Iris pigment epithelial cell (primary cell): ENCODE results near the gene IPO9.
"Not testable (repeated sequence)": the region's sequence is repeated elsewhere in the genome, so short reads cannot be mapped to it uniquely, and the experiment has no call there.

Source experiments
- DNase-seq: peaks from one replicate; pipeline ENCODE4 v3.0.0-alpha.2; 2011; ENCODE audit warnings: low read depth

IPO9 gene

DNA sequence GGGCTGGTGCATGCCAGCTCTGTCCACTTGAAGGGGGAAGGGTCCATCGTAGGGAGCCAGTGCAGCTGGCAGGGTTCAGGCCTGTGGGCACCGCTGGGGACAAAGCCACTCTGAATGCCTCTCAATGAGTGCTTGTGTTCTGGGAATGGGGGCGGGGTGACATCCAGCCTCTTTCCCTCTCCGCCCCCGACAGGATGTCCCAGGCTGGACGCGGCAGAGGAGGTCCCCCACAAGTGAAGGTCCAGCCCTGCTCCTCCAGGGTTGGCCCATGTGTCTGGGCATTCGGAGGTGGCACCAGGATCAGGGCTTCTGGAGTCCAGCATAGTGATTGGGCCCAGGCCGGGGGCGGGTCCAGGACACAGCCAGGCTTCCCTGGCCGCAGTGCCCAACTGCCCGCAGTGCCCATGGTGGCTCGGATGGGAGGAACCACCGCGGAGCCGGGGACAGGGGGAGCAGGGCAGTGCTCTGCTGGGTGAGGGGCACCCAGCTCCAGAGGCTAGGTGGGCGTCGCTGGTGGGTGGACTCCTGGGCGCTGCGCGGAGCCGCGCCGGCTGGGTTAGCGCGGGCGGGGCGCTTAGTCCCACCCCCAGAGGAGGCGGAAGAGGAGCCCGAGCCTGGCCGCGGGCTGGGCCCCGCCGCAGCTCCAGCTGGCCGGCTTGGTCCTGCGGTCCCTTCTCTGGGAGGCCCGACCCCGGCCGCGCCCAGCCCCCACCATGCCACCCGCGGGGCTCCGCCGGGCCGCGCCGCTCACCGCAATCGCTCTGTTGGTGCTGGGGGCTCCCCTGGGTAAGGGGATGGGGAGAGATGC, 59.5 kb downstream of the IPO9 start, which contains the start of gene SHISA4:
Gene SHISA4, plus strand, starts transcription at position 617 of the 808 bp plus-strand sequence. Its CDS starts 97 bp downstream, at position 714.
- DNase-seq = peak; percentile 37

DNA sequence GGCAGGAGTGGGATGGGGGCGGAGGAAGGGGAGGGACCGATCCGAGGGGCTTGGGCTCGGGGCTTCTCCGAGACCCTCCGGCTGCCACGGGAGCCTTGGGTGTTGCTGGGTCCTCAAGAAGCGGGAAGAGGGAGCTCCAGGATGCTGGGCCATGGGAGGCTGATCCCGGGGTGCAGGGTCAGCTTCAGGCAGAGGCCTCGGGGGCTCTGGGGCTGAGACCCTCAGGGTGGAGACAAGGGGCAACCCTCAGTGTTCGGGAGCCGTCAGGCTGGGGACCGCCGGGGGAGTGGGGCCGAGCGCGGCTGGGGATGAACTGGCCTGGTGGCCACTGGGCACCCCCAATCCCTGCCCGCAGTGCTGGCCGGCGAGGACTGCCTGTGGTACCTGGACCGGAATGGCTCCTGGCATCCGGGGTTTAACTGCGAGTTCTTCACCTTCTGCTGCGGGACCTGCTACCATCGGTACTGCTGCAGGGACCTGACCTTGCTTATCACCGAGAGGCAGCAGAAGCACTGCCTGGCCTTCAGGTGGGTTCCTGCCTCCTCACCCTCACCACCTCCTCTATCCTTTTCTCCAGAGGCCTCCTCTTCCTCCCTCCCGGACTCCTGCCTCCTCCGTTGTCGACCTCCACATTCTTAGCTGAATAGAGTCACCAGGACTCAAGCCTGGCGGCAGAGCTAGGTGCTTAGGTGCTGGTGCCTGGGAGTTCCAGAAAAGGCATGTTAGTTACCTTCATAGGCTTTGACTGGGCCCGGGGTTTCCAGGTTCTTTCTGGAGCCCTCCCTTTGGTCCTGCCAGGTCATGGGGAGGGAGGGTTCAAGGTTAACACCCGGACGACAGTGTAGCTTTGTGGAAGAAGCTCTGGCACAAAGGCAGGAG, 60.4 kb downstream of the IPO9 start:
- DNase-seq = no peak

DNA sequence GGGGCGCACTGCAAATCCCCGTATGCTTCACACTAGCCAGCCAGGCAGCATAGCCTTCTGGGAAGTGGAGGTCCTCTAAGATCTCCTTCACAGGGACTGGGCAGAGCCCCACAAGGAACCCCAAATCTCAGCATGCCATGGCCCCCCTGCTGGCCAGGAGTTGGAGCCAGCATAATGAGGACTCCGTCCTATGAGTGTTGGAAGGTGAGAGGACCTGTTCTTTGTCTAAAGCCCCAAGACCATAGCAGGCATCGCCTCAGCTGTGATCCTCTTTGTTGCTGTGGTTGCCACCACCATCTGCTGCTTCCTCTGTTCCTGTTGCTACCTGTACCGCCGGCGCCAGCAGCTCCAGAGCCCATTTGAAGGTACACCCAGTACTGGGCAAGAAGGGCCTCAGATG, 61.3 kb downstream of the IPO9 start:
- DNase-seq = no peak

DNA sequence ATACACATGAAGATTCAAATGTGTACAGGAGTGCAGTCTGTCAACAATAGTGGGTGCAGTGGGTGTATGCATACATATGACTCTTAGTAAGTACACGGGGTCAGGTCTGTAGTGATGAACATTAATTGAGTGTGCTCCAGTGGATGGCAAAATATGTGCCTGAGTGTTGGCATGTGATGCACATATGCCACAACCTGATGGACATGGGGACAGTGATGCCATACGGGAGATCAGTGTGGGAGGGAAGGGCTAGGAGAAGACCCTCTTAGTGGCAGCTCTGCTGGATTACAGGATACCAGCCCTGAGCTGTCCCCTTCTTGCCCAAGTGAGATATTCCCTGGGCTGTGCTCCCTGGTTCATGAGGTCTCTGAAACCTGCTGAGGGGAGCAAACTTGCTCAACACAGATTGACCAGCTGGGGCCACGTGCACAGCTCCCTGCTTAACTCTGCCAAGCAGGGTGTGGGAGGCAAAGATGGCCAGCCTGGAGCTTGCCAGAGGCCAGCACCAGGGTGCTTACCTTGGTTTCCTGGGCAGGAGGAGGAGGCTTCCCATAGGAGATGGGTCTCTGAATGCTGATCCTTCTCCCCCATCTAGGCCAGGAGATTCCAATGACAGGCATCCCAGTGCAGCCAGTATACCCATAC, 62.0 kb downstream of the IPO9 start:
- no peak for DNase-seq

DNA sequence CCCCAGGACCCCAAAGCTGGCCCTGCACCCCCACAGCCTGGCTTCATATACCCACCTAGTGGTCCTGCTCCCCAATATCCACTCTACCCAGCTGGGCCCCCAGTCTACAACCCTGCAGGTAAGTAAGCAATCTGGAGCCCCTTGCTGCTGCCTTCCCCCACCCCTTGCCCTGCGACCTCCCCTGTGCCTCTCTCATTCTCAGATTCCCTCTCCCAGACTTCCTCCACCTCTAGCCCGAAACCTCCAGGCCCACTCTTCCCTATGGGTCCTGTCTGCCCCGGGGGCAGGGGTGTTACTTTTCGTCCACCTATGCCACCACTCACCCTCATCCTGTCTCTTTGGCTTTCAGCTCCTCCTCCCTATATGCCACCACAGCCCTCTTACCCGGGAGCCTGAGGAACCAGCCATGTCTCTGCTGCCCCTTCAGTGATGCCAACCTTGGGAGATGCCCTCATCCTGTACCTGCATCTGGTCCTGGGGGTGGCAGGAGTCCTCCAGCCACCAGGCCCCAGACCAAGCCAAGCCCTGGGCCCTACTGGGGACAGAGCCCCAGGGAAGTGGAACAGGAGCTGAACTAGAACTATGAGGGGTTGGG, 62.6 kb downstream of the IPO9 start:
- DNase-seq = no peak

DNA sequence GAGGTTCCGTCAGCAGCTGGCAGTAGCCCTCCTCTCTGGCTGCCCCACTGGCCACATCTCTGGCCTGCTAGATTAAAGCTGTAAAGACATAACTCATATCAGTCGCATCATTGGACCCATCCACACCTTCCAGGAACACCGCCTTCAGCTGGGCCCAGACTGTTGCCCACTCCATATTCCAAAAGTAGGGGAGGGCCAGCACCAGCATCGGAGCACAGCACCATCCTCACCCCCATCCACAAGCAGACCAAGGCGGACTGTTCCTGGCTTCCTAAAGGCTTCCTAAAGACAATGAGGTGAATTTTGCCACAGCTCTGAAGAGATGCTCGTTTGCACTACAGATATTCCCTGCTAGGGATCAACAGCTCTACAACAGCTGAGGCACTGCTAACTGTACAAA, 63.3 kb downstream of the IPO9 start:
- no peak for DNase-seq

DNA sequence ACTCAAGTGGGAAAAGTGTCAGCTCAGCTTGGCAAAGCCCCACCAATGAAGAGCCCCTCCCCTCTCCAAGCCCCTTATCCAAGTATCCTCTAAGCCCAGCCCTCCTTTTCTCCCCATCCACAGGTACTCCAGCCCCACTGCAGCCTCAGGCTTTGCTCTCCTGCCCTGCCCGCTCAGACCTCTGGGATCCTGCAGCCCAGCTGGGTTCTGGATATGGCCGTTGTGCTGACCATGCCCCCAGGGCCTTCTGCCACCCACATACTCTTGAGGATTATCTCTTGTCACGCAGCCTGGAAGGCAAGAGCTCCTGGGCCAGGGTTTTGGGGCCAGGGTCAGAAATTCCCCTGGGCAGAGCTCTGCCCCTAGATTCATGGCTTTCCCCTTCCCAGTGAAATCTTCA, 64.5 kb downstream of the IPO9 start:
- DNase-seq = no peak

DNA sequence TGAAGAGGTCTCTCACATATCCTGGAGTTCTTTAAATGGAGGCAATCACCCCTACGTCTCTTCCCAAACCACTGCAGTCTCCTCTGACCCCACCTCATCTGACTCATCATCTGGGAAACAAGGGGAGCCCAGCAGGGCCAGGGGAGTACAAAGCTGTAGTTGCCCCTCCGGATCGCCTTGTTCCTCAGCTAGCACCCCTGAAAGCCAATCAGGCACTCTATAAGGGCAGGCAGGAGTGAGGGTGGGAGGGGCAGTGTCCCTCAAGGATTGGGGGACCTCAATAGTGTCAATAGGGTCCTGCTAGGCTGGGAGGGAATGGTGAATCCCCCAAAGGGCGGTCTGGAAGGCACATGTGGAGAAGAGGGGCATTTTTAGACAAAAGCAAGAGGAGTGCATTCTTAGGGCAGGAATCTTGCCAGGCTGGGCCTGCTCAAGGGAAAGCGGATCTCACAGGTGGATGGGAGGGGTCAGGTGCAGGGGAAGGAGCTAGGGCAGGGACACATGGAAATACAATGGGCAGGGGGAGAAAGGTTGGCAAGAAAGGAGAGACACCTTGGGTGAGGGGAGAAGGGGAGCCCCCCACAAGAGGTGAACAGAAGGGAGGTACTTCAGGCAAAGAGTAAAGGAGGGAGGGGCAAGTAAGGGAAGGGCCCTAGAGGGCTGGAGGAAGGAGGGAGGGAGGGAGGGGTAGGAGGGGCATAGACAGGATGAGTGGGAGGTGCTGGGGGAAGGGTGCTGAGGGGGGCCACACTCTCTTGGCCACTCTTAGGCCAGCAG, 65.6 kb downstream of the IPO9 start:
- no peak for DNase-seq

DNA sequence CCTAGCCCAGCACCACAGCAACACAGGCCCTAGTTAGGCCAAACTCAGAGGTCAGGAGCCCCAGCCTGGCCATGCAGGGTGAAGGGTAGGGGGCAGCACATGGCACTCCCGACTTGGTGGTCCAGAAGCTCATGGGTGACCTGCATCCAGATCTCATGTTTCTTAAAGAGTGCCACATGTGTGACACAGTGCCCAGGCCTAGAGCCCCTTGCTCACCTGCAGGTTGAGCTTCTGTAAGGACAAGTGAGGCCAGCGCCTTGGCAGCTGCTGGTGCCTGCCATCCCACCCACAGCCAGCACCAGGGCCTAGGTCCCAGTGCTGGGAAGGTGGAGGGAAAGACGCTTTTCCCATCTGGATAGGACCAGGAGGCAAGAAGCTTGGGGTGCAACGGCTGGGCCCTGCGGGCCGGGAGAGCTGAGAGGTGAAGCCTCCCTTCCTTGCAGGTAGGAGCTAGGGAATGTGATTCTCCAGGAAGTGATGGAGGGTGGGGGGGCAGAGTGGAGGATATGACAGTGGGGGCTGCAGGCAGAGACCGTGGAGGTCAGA, 66.2 kb downstream of the IPO9 start:
- no peak for DNase-seq

DNA sequence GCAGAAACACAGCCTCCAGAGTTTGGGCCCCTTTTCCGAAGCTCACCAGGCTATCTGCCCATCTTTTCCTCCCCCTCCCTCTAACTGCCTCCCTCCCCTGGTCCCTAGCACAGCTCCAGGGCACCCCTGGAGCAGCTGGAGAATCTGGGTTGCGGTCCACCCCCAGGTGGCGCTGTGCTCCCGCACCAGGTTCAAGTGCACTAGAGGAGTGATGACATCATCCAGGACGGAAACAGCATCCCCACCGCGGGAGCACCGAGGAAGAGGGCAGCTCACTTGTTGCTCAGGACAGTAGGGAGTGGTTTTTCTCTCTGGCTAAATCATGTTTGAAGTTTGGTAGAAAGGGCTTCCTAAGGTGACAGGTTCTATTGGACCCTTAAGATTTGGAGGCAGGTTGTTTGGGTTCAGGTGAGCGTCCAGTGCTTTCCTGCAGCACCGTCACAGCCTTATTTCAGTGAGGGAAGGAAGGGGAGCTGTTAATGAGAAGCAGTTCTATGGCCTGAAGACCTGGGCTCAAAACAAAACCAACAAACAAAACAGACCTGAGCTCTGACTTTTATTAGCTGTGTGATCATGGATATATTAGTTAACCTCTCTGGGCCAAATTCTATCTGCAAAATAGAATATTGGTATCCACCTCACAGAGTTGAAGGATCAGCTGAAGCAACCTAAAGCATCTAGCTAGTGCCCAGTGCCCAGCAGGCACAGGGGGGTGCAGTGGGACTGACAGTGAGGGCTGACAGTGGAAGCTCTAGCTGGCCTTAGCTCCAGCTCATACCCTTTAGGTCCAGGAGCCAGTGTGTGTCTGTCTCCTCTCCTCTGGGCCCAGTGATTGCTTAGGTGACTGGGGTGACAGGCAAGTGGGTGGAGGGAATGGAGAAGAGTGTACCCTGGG, 67.2 kb downstream of the IPO9 start:
- DNase-seq = peak; percentile 89

DNA sequence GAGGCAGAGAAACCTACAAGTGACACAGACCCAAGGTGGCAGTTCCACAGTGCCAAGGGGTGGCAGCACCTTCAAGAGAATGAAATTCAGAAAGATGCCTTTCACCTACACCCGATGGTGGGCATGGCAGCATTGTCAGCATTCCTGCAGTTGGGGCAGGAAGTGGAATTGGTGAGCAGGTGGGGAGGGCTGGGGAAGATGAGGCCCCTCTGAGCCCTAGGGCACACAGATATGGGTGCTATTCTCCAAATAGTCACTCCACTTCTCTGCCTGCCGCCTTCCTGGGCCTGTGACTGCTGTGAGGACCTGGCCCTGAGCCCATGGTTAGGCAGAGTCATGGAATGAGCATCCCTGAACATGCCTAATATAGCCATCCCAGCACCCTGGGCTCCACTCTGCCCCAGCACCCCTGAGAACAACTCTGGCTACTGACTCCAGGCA, 68.0 kb downstream of the IPO9 start:
- no peak for DNase-seq

DNA sequence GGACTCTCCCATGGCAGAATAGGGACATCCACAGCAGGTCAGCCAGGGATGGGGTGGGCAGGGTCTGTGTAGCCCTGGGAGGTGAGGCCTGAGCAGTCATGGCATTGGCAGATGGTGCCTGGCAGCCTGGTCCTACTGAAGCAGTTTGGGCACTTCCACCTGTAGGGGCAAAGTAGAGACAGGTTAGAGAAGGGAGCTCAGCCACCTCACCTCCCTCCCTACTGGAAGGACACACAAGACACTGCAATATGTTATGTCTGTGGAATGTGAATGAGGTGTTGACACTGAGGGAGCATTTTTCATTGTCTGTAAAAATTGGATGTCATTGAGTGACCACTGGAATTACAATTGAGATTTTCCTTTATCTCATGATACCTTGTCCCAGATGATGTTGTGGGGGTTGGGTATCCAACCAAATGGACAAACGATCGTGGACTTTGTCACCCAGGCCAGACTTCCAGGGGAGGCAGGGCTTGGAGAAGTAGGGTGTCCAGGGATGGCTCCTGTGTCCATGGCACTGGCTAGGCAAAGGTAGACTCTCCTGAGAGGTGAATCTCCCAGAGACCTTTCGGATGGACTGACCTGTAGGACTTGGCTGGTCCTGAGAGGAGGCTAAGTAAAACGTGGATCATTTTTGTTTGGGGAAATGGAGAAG, 69.4 kb downstream of the IPO9 start:
- no peak for DNase-seq

DNA sequence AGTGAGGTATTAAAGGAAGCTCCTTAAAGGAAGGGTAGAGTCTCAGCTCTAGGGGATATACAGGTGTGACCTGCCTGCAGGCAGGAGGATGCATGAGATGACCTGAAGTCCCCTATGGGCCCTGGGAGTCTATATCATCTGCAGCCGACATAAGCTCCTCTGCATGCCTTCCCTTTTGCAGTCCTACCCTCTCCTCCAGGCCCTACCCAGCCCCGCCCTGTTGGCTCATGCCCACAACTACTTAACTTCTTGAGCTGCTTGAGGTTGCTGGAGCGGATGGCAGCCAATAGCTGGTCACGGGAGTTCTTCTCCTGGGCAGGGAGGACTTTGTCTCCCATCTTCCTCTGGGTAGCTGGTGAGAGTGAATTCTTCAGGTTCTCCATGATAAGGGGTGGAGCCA, 70.0 kb downstream of the IPO9 start:
- no peak for DNase-seq

DNA sequence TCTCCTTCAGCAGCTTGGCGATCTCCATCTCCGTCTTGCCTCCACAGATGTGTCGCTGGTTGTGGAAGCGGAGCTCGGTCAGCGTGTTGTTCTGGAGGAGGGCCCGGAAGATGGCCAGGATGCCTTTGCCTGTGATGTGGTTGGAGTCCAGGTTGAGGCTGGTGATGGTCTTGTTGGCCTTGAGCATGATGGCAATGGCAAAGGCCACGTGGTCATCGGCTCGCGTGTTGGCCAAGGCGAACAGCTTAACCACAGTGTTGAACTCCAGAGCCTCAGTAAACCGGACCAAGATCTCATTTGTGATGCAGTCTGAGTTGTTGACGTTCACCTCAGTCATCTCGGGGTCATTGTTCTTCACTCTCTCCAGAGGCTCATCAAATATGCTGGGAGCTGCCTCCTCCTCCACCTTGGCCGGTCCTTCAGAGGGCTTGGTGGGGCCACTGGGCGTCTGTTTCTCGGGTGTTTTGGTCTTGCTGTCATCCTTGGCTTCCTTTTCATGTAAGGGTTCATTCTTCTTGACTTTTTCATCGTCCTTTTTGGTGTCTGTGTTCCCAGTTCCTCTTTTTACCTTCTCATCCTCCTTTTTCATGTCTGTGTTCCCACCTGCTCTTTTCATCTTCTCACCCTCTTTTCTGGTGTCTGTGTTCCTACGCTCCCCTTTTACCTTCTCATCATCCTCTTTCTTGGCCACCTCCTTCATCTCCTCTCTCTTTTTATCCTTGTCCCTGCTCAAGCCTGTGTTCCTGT, 70.9 kb downstream of the IPO9 start:
- no peak for DNase-seq

DNA sequence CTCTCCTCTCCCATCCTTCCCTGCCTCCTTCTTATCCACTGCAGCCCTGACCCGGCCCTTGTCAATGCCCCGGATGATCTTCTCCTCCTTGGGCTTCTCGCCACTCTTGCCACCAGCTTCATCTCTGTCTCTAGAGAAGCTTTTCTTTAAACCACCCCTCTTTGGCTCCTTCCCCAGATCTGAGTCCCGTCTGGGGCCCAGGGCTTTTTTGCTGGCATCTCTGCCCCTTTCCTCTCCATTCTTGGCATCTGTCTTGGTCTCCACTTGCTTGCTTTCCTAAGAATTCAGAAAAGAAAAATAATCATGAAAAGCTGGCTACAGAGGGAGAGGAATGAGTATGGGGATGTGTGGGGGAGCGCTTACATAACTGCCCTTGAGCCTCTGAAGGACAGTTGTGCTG, 71.5 kb downstream of the IPO9 start:
- DNase-seq = no peak

DNA sequence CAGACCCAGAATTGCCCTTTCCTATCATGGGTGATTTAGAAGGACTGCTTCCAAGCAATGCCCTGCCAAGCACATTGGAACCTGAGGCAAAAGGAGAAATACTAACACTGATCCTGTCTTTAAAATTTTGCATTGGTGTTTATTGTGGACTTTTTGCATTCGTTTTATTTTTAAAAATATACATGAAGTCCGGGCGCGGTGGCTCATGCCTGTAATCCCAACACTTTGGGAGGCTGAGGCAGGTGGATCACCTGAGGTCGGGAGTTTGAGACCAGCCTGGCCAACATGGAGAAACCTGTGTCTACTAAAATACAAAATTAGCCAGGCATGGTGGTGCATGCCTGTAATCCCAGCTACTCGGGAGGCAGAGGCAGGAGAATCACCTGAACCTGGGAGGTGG, 72.1 kb downstream of the IPO9 start:
- DNase-seq = not testable (repeated sequence)

DNA sequence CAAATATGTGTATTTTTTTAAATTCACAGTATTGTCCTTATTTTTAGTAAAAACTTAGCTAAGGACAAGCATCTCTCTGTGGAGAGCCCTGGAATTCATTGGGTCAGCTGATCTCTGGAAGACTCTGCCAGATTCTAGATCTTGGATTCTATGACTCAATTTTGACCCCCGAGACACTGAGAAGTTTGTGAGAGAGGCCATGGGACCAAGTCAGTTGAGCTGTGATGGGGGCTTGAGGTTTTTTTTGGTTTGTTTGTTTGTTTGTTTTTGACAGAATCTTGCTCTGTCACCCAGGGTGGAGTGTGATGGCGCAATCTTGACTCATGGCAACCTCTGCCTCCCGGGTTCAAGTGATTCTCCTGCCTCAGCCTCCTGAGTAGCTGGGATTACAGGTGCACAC, 73.2 kb downstream of the IPO9 start:
- DNase-seq = peak; percentile 58

DNA sequence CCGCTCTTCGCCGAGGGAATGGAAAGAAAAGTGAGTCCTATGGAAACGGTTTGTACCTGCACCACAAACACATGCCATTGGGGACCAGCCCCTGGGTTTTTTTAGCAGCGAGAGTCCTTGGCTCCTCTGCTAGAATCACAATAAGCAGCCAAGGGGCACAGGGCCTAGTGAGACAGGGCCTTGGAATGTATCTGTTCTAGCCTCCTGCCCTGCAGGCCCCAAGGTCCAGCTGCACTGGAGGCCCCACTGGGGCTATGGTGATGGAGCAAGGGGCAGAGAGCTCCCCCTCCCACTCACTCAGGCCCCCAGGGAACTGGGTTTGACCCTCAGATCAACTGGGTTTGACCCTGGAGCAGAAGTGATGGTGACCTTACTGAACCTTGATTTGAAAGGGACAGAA, 74.2 kb downstream of the IPO9 start:
- peak; percentile 47 for DNase-seq

DNA sequence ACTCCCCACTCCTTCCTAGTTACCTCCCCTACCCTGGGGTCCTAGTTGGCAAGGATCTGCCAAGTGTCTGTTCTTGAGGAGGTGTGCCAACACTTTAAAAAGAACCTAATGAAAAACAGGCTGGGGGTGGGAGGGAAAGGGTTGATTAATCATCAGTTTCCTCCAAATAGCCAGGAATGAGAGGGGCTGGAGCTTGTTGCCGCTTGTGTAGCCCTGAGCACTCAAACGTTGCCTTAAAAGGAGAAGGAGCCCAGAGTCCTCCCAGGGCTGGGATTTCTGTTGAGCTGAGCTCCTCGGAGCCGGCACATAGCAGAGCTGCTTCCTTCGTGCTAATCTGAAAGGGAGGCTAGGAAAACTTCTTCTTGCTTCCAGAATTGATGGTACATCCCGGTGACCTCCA, 75.6 kb downstream of the IPO9 start:
- DNase-seq = peak; percentile 88
